Measurements from ENCODE around the gene M1AP.

- TF ChIP-seq, protein P1, sequence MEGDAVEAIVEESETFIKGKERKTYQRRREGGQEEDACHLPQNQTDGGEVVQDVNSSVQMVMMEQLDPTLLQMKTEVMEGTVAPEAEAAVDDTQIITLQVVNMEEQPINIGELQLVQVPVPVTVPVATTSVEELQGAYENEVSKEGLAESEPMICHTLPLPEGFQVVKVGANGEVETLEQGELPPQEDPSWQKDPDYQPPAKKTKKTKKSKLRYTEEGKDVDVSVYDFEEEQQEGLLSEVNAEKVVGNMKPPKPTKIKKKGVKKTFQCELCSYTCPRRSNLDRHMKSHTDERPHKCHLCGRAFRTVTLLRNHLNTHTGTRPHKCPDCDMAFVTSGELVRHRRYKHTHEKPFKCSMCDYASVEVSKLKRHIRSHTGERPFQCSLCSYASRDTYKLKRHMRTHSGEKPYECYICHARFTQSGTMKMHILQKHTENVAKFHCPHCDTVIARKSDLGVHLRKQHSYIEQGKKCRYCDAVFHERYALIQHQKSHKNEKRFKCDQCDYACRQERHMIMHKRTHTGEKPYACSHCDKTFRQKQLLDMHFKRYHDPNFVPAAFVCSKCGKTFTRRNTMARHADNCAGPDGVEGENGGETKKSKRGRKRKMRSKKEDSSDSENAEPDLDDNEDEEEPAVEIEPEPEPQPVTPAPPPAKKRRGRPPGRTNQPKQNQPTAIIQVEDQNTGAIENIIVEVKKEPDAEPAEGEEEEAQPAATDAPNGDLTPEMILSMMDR (IDR thresholded peaks at IDR 0.05): no peak
- TF ChIP-seq POLR2A (IDR thresholded peaks at IDR 0.05): no peak
Observed at GRCh38 chr2:74556159-74556558, 92.0 kb downstream of the M1AP start.

Data from Peyer's patch (tissue), 4 donors.